Tibial nerve (tissue), 4 donors: ENCODE results near the gene DNAJA3.

ENCODE experiments used
- CTCF ChIP-seq, 5 experiments: fragments of 200-600 bp in 3 of 5; fragments of 450-650 bp in 2 of 5; sonication (generic) in 3 of 5; IDR thresholded peaks; one replicate each; pipeline ENCODE4 v1.5.1; 2016 to 2019; ENCODE audit warnings: antibody characterized with exemption in 5 of 5, mild to moderate bottlenecking in 3 of 5, moderate library complexity in 2 of 5
- EP300 ChIP-seq, 2 donors: sonication (generic); formaldehyde crosslinking; IDR thresholded peaks; one replicate each; pipeline ENCODE4 v1.6.1; 2017; ENCODE audit warnings: antibody characterized with exemption in 2 of 2, mild to moderate bottlenecking in 1 of 2

- TF ChIP-seq CTCF (IDR thresholded peaks at IDR 0.05) = no peak
- TF ChIP-seq EP300 (IDR thresholded peaks at IDR 0.05) = no peak
Measured at GRCh38 chr16:4404967-4405696, 20.5 kb upstream of the DNAJA3 start.
